ENCODE measurements around the gene ERVK3-1.

- TF ChIP-seq CTCF (IDR thresholded peaks at IDR 0.05; ENCODE audit: low read length) (no peak), EZH2 (IDR thresholded peaks at IDR 0.05; ENCODE audit: borderline replicate concordance, low read length) (no peak)
Measured at GRCh38 chr19:58305065-58305931, at the start of gene ERVK3-1.
